Renal cortical epithelial cell (primary cell): ENCODE data around the gene ZBTB7A. TPM values are rescaled to one million over a fixed set of nuclear protein-coding genes. Genes with fewer than 3 reads are reported as not detected.

Source experiments
- DNase-seq: peaks from one replicate; pipeline ENCODE4 v3.0.0-alpha.2; 2011; ENCODE audit warnings: low read depth
- total RNA-seq: library from RNA; depleted of rRNA; stranded (reverse); fragments of >200 nt; gene quantifications from 2 replicates; pipeline ENCODE4 v1.2.3, GENCODE V29; 2014

ZBTB7A gene
- total RNA-seq, 1 donor from 2014 or later, result 38.1 TPM

DNA sequence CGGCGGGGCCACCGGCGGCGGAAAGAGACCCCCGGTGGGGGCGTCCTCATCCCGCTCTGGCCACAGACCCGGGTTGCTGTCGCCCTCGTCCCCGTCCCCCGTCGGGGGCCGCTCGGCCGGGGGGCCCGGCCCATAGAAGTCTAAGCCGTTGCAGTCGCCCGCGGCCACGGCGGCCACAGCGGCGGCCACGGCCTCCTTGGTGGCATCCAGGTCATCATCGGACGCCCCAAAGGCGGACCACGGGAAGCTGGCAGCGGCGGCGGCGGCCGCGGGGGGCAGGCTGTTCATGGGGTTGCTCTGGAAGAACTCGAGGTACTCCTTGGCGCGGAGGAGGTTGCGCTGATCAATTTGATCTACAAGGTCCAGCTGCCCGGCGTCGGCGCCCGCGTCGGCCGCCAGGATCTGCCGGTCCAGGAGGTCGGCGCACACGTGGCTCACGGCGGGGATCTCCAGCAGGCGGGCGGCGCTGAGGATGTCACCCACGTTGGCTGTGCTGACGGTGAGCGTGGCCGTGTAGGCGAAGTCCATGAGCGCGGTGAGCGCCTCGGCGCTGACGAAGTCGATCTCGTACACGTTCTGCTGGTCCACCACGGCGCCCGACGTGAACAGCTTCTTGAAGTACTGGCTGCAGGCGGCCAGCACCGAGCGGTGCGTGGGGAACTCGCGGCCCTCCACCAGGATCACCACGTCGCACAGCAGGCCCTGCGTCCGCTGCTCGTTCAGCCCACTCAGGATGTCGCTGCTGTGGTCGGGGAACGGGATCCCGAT lies 12.1 kb downstream of the ZBTB7A start:
- no peak for DNase-seq

DNA sequence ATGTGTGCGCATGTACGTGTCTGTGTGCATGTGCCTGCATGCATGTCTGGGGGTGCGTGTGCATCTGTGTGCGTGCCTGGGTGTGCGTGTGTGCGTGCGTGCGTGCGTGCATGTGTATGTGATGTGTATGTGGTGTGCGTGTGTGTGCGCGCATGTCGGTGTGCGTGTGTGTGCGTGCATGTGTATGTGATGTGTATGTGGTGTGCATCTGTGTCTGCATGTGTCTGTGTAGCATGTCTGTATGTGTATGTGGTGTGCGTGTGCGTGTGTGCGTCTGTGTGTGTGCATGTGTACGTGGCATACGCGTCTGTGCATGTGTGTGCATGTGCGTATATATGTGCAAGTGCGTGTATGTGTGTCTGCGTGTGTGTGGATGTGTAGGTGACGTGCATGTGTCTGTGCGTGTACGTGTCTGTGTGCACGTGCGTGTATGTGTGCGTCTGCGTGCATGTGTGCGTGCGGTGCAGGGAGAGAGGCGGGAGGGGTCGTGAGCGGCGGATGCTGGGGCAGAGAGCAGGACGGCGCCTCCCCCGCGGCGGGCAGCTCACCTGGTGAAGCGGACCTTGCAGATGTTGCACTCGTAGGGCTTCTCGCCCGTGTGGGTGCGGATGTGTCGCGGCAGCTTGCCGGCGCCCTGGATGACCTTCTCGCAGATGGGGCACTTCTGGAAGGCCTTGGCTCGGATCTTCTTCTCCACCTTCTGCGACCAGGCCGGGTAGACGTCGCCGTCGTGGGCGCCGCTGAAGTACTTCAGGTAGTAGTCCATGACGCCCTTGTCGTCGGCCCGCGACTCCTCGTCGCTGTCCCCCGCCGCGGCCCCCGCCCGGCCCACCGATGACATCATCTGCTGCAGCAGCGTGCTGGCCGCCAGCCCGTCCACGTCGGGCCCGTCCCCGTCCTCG lies 13.0 kb downstream of the ZBTB7A start:
- DNase-seq, result no peak

DNA sequence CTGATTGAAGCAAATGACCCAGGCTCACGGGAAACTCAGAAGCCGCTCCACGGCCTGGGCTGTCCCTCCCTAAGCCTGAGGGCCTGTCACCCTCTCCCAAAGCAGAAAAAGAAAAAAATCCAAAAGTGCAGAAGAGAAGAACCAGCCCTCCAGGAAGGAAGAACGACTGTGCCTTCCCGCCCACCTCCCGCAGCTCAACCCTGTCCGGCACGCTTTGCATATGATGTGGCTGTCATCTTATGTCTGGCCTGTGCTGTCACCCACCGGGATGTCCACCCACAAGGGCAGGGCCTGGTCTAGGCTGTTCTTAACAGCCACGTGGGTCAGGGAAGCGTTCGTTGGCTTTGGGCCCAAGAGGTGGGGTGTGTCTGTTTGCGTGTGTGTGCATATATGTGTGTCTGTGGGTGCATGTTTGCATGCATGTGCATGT lies 13.7 kb downstream of the ZBTB7A start:
- DNase-seq, result no peak

DNA sequence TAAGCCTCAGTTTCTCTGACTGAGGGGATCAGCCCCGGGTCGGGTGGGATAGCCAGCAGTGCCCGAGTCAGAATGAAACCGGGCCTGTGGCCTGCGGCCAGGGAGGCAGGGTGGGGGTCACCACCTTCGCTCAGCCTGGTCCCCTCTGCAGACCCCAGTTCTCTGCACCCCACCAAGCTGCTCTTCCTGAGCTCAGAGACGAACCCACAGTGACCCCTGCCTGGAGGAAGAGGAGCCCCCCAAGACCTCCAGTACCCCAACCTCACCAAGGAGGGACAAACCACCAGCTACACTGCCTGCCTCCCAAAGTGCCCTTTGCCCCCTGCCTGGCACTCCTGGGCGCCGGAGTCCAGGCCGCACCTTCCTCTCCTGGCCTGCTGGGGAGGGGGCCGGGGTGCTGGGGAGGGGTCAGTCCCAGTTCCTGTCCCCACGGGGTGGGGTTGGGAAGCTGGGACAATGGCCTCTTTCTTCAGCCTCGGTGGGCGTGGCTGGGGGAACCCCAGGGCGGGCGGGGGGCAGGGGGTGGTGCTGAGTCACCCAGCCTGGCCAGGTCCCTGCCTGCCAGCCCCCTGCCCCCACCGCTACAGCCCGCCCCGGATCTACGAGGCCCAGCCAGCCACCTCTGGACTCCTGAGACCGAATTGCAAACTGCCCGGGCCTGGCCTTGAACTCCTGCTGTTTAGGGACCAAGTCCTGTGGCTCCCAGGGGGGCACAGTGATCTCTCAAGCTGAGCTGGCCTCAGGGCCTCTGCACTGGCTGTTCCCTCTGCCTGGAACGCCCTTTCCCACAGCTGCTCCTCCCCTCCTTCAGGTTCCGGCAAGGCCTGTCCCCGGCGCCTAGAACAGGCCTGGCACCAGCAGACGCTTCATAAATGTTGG lies 14.3 kb downstream of the ZBTB7A start:
- DNase-seq, result no peak

GRCh38 chr19:4051175-4052101 lies 15.3 kb downstream of the ZBTB7A start:
- no peak for DNase-seq

- no peak for DNase-seq
Measured at GRCh38 chr19:4049432-4049831, 17.3 kb downstream of the ZBTB7A start.

GRCh38 chr19:4046946-4047683 lies 19.6 kb downstream of the ZBTB7A start:
- DNase-seq, result no peak

DNA sequence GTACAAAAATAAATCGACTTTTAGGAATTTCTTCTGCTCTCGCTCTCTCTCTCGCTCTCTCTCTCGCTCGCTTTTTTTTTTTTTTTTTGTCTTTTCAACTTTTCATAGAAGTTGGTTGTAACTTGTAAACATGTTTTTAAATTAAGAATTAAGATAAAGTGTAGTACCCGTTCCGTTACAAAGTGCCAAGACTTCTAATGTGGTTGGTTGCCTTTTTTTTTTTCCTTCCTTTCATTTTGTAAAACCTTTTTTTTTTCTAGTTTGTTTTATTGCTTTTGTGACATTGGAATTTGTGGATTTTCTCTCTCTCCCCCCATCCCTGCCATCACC lies 20.4 kb downstream of the ZBTB7A start:
- no peak for DNase-seq

GRCh38 chr19:4045597-4046361 lies 20.9 kb downstream of the ZBTB7A start:
- DNase-seq, result no peak

DNA sequence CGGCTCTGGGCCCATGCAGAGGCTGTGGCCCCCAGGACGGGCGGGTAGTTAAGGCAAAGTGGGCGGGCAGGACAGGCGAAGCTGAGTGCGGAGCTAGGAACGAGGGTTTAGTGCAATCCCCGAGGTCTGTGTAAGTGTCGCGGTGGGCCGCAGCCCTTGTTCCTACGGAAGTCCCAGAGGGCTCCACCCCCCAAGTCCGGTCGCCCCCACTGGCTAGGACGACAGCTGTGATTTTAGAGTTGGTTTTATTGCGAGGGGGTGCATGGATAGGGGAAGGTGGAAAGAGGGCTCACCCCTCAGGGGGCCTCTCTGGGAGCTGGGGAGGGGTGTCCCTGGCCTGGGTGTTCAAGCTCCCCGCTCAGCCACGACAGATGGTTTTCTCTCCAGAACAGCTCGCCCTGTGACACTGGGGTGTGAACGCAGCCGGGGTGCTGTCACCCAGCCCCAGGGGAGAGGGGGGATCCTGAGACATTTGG lies 21.7 kb downstream of the ZBTB7A start:
- no peak for DNase-seq

- DNase-seq, result no peak
Measured at GRCh38 chr19:4043966-4044715, 22.6 kb downstream of the ZBTB7A start.

- no peak for DNase-seq
Measured at GRCh38 chr19:4043401-4043800, 23.3 kb downstream of the ZBTB7A start.

DNA sequence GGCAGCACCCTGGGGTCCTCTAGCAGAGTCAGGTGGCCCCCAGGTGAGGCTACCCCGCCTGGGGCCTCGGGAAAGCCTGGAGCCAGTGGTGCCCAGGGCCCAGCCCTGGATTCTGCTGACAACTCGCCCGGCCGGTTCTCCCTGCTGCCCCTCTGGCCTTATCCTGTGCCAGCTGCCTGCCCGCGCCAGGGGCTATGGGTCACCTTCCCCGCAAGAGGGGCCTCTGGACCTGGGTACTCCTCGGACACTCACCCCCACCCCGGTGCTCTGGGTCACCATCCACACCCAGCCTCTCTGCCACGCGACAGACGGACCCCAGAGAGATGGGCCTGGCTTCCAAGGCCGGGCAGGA lies 24.0 kb downstream of the ZBTB7A start:
- DNase-seq, result no peak

- no peak for DNase-seq
Measured at GRCh38 chr19:4042064-4042730, 24.5 kb downstream of the ZBTB7A start.

DNA sequence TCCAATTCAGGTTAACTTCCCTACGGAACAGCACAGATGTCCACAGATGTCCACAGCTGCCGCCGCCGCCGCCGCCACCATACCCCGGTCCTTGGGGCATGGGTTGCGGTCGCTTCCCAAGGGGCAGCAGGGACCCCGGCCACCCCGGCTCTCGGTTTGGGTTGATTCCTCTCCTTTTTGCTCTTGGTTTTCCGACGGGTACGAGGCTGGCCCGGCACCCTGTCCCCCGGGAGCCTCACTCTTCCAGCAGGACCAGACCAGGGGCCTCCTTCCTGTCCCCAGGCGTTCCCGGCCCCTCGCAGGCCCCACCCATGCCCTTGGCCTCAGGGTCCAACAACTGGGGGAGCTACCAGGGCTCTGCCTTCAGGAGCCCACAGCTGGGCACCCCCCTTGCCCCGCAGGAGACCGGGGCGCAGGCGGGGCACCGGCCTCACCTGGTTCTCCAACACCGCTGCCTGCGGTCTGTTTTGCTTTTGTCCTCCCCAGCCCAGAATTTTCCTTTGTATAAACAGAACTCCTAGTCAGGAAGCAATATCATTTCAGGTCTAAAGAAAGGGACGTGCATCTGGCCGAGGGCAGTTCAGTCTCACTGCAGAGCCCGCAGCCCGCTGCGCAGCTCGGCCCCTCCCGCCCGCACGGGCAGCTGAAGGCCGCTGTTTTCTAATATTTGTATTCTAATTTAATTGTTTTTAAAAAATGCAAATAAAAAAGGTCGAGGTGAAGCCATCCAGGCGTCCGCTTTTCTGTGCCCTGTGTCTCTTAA lies 27.9 kb downstream of the ZBTB7A start:
- DNase-seq, result no peak

- no peak for DNase-seq
Measured at GRCh38 chr19:4038057-4038456, 28.6 kb downstream of the ZBTB7A start.

GRCh38 chr19:4037301-4037949 lies 29.3 kb downstream of the ZBTB7A start:
- no peak for DNase-seq
